Activated T-helper 2 cell treated with anti-CD3 and anti-CD28 coated beads, Interferon-gamma antibody, Interleukin-2, Interleukin-4, amounts not matched to agents 10 μg/mL and 5 μg/mL and 100 μg/mL, durations not matched to agents 14 hours and 24 hours and 36 hours (primary cell): Measurements from ENCODE around the gene ADGRV1. TPM values are rescaled to one million over a fixed set of nuclear protein-coding genes. Genes with fewer than 3 reads are reported as not detected.

Experiments
- DNase-seq: peaks from one replicate; pipeline ENCODE4 v3.0.0; 2021; ENCODE audit warnings: low spot score
- H3K27ac Mint-ChIP-seq: one replicate; pipeline ENCODE4 v1.8.0; 2021; ENCODE audit warnings: mixed read lengths
- H3K27me3 Mint-ChIP-seq: one replicate; pipeline ENCODE4 v1.8.0; 2021; ENCODE audit warnings: low read depth, mixed read lengths
- H3K36me3 Mint-ChIP-seq: one replicate; pipeline ENCODE4 v1.8.0; 2021; ENCODE audit warnings: low read depth, mixed read lengths
- H3K4me1 Mint-ChIP-seq: one replicate; pipeline ENCODE4 v1.8.0; 2021; ENCODE audit warnings: low read depth, mixed read lengths
- H3K4me3 Mint-ChIP-seq: one replicate; pipeline ENCODE4 v1.8.0; 2021; ENCODE audit warnings: low read depth, mild to moderate bottlenecking, moderate library complexity, mixed read lengths
- H3K9me3 Mint-ChIP-seq: one replicate; pipeline ENCODE4 v1.8.0; 2021; ENCODE audit warnings: mixed read lengths
- intact Hi-C: fragments of 100-400 bp; cut with micrococcal nuclease; formaldehyde crosslinking; loops from one replicate; pipeline ENCODE4 v1.15.1; 2023
- total RNA-seq: library from RNA; stranded (reverse); gene quantifications from 2 replicates; pipeline ENCODE4 v1.2.3, GENCODE V29; 2022

Gene ADGRV1
- total RNA-seq, 1 donor from 2014 or later: 12.4 TPM

DNA sequence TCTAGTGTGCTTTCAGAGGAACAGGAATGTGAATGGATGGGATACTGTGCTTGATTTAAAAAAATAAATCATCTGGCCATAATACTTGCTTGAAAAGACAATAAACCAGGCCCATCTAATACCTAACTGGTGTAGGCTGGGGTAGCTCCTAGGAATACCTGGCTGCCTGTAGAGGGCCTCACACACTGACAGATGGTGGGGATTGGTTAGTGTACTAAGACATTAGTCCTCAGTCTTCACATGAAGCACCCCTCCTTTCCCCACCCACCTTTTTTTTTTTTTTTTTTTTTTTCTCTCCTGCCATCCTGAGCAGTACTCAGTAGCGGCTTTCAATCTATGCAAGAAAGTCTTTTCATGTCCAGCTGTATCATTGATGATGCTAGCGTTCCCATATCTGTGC, 130.5 kb downstream of the ADGRV1 start:
- Mint-ChIP-seq H3K27me3 (no peaks in the 10 kb centered on the region), H3K4me3 (no peak overlapping the region), H3K9me3 (no peaks in the 10 kb centered on the region), H3K27ac (no peak overlapping the region), H3K4me1 (no peaks in the 10 kb centered on the region), H3K36me3 (no peaks in the 10 kb centered on the region)
- intact Hi-C loops: no loop called here
- no peak for DNase-seq

GRCh38 chr5:90690307-90690706, 131.7 kb downstream of the ADGRV1 start:
- no peaks in the 10 kb centered on the region for H3K9me3 Mint-ChIP-seq
- no peaks in the 10 kb centered on the region for H3K36me3 Mint-ChIP-seq
- no peaks in the 10 kb centered on the region for H3K27me3 Mint-ChIP-seq
- H3K27ac Mint-ChIP-seq: no peak overlapping the region
- intact Hi-C loops: no loop called here
- H3K4me3 Mint-ChIP-seq: no peak overlapping the region
- DNase-seq: no peak
- H3K4me1 Mint-ChIP-seq: no peaks in the 10 kb centered on the region

GRCh38 chr5:90691533-90691932, 132.9 kb downstream of the ADGRV1 start:
- Mint-ChIP-seq H3K36me3 (no peaks in the 10 kb centered on the region), H3K27ac (no peak overlapping the region), H3K9me3 (no peaks in the 10 kb centered on the region), H3K4me1 (no peaks in the 10 kb centered on the region), H3K4me3 (no peak overlapping the region), H3K27me3 (no peaks in the 10 kb centered on the region)
- intact Hi-C loops: no loop called here
- DNase-seq: no peak

DNA sequence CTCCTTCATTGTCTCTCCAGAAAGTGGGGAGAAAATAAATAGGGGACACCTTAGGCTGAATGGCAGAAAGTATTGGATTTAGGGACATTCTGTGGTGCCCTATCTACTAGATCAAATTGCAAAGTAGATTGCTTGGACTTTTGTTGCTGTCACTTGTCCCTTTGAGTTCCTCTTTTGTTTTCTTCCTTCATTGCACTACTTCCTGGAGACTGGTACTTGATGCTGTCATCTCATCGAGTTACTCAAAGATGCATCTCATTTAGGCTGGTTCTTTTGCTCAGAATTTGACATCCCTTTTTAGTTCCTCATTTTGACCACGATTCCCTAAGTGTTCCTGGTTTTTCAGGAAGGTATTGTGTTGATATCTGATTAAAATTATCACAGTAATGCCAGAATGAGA, 137.6 kb downstream of the ADGRV1 start:
- no peak for DNase-seq
- Mint-ChIP-seq H3K36me3 (no peaks in the 10 kb centered on the region), H3K4me3 (no peak overlapping the region), H3K27me3 (no peaks in the 10 kb centered on the region), H3K9me3 (no peaks in the 10 kb centered on the region), H3K27ac (no peak overlapping the region), H3K4me1 (no peaks in the 10 kb centered on the region)
- intact Hi-C loops: no loop called here

DNA sequence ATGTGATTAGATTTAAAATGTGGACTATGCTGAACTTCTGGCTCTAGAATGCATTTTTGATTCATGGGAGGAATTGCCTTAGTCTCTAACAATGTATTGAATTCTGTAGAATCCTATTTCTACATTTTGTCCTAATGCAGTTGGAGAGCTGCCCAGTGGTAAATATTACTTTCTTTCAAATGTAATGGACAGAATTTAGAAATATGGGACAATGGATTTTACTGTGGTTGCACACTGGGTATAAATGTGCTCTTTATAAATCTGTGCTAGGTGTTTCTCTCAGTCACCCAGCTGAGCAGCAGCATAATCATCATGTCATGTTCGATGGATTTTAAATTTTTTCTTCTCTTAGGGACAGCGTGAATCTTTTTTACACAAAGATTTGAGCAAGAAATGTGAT, 141.7 kb downstream of the ADGRV1 start:
- no peak overlapping the region for H3K4me3 Mint-ChIP-seq
- H3K27ac Mint-ChIP-seq: no peak overlapping the region
- intact Hi-C loops: no loop called here
- no peaks in the 10 kb centered on the region for H3K9me3 Mint-ChIP-seq
- peaks cover 2% of the 10 kb centered on the region for H3K27me3 Mint-ChIP-seq
- DNase-seq: no peak
- no peaks in the 10 kb centered on the region for H3K36me3 Mint-ChIP-seq
- no peaks in the 10 kb centered on the region for H3K4me1 Mint-ChIP-seq

- H3K4me3 Mint-ChIP-seq: no peak overlapping the region
- no peaks in the 10 kb centered on the region for H3K36me3 Mint-ChIP-seq
- H3K9me3 Mint-ChIP-seq: no peaks in the 10 kb centered on the region
- no peak overlapping the region for H3K27ac Mint-ChIP-seq
- H3K4me1 Mint-ChIP-seq: no peaks in the 10 kb centered on the region
- intact Hi-C loops: no loop called here
- peaks cover 2% of the 10 kb centered on the region for H3K27me3 Mint-ChIP-seq
- no peak for DNase-seq
Observed at GRCh38 chr5:90703932-90704331, 145.3 kb downstream of the ADGRV1 start.

DNA sequence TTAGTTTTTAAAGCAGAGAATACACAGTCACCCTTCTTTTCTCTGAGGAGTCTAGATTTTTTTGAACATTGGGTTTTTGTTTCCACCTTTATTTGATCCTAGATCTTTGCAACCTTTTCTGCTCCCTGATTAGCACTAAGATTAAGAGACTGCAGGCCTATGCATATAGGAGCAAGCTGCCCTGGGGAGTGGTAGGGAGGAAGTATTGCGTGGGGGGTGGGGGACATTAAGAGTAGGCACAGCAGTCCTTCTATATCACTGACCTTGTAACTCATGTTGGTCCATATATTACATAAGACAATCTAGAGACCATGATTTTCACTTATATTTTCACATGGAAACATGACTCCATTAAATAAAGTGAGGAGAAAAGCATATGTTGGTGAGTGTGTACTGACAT, 149.1 kb downstream of the ADGRV1 start:
- Mint-ChIP-seq H3K27ac (no peak overlapping the region), H3K4me1 (no peaks in the 10 kb centered on the region), H3K36me3 (no peaks in the 10 kb centered on the region), H3K4me3 (no peak overlapping the region), H3K9me3 (no peaks in the 10 kb centered on the region), H3K27me3 (peaks cover 2% of the 10 kb centered on the region)
- DNase-seq: no peak
- intact Hi-C loops: no loop called here

GRCh38 chr5:90709323-90710155, 150.9 kb downstream of the ADGRV1 start:
- H3K27ac Mint-ChIP-seq: no peak overlapping the region
- H3K27me3 Mint-ChIP-seq: no peaks in the 10 kb centered on the region
- no peak for DNase-seq
- H3K4me1 Mint-ChIP-seq: no peaks in the 10 kb centered on the region
- H3K9me3 Mint-ChIP-seq: no peaks in the 10 kb centered on the region
- no peaks in the 10 kb centered on the region for H3K36me3 Mint-ChIP-seq
- intact Hi-C loops: loop anchor here (1.0 kb wide), 1 partner anchor 74 kb away; no protein-coding TSS in a partner anchor
- no peak overlapping the region for H3K4me3 Mint-ChIP-seq

DNA sequence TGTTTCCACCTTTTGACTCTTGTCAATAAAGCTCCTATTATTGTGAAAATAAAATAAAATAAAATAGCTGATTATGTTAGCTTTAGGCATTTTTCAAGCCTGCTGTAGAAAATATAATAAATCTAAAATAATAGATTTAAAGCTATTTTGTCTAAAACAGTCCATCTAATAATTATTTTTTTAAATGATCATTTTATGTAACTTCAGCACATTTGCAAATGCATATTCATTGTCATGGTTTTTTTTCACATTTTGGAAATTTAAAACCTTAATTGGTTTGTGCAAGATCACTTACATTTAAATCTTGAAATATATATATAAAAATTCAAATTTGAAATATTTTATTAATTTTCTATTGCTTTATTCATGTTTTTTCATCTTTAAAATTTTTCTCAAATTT, 159.8 kb downstream of the ADGRV1 start:
- intact Hi-C loops: no loop called here
- no peaks in the 10 kb centered on the region for H3K27me3 Mint-ChIP-seq
- H3K36me3 Mint-ChIP-seq: no peaks in the 10 kb centered on the region
- no peak for DNase-seq
- no peaks in the 10 kb centered on the region for H3K9me3 Mint-ChIP-seq
- no peak overlapping the region for H3K27ac Mint-ChIP-seq
- H3K4me1 Mint-ChIP-seq: no peaks in the 10 kb centered on the region
- no peak overlapping the region for H3K4me3 Mint-ChIP-seq

- Mint-ChIP-seq H3K9me3 (no peaks in the 10 kb centered on the region), H3K36me3 (no peaks in the 10 kb centered on the region), H3K4me1 (no peaks in the 10 kb centered on the region), H3K27me3 (no peaks in the 10 kb centered on the region), H3K27ac (no peak overlapping the region), H3K4me3 (no peak overlapping the region)
- no peak for DNase-seq
- intact Hi-C loops: no loop called here
Observed at GRCh38 chr5:90739567-90739966, 181.0 kb downstream of the ADGRV1 start.

GRCh38 chr5:90740244-90740799, 181.7 kb downstream of the ADGRV1 start:
- Mint-ChIP-seq H3K27ac (no peak overlapping the region), H3K4me1 (no peaks in the 10 kb centered on the region), H3K27me3 (no peaks in the 10 kb centered on the region), H3K4me3 (no peak overlapping the region), H3K9me3 (no peaks in the 10 kb centered on the region), H3K36me3 (no peaks in the 10 kb centered on the region)
- no peak for DNase-seq
- intact Hi-C loops: no loop called here

GRCh38 chr5:90741022-90741564, 182.5 kb downstream of the ADGRV1 start:
- Mint-ChIP-seq H3K4me3 (no peak overlapping the region), H3K36me3 (no peaks in the 10 kb centered on the region), H3K4me1 (no peaks in the 10 kb centered on the region), H3K27ac (no peak overlapping the region), H3K9me3 (no peaks in the 10 kb centered on the region), H3K27me3 (no peaks in the 10 kb centered on the region)
- intact Hi-C loops: no loop called here
- DNase-seq: no peak

- H3K4me3 Mint-ChIP-seq: no peak overlapping the region
- H3K4me1 Mint-ChIP-seq: no peaks in the 10 kb centered on the region
- intact Hi-C loops: no loop called here
- H3K9me3 Mint-ChIP-seq: no peaks in the 10 kb centered on the region
- H3K27ac Mint-ChIP-seq: no peak overlapping the region
- H3K36me3 Mint-ChIP-seq: no peaks in the 10 kb centered on the region
- no peak for DNase-seq
- no peaks in the 10 kb centered on the region for H3K27me3 Mint-ChIP-seq
Observed at GRCh38 chr5:90746119-90746518, 187.5 kb downstream of the ADGRV1 start.
